CD4-positive, alpha-beta T cell (primary cell): ENCODE results near the gene ACACA. TPM values are rescaled to one million over a fixed set of nuclear protein-coding genes. Genes with fewer than 3 reads are reported as not detected.

Experiments used
- ATAC-seq: fragments of 200-7000 bp; cut with Tn5 transposase; one replicate; pipeline ENCODE4 v1.10.0; 2022; ENCODE audit warnings: mild to moderate bottlenecking; ENCODE audit not compliant: poor library complexity
- CTCF ChIA-PET: fragments of 350-600 bp; sonication (Branson Sonifier 250); formaldehyde crosslinking; loops from one replicate; lab custom pipeline; 2021; ENCODE audit warnings: antibody characterized with exemption, inconsistent platforms; lab: Charles Lee
- POLR2A ChIA-PET: fragments of 350-600 bp; sonication (Branson Sonifier 250); formaldehyde crosslinking; loops from one replicate; lab custom pipeline; 2021; ENCODE audit warnings: antibody characterized with exemption, inconsistent platforms; lab: Charles Lee
- DNase-seq, 14 experiments: peaks; one replicate each; pipeline ENCODE4 v3.0.0-alpha.2; 2013 to 2020; ENCODE audit warnings: mixed read lengths in 2 of 14
- H3K27ac ChIP-seq, 2 donors: one replicate each; pipeline versions ENCODE4 v1.5.1 to v1.7.0; 2013; ENCODE audit warnings: low read length in 2 of 2, low read depth in 1 of 2, mild to moderate bottlenecking in 1 of 2
- H3K27me3 ChIP-seq, 2 experiments: 1 replicate in 1 of 2; 2 replicates in 1 of 2; pipeline versions ENCODE4 v1.6.1 to v1.7.0; 2013; ENCODE audit warnings: low read length in 2 of 2, control low read depth in 1 of 2, mild to moderate bottlenecking in 1 of 2, moderate library complexity in 1 of 2; ENCODE audit not compliant: insufficient read depth in 2 of 2, control insufficient read depth in 1 of 2
- H3K36me3 ChIP-seq: one replicate; pipeline ENCODE4 v1.6.1; 2013; ENCODE audit warnings: low read length, control low read depth; ENCODE audit not compliant: insufficient read depth
- H3K4me1 ChIP-seq: one replicate; pipeline ENCODE4 v1.6.1; 2013; ENCODE audit warnings: low read length, control low read depth; ENCODE audit not compliant: insufficient read depth
- H3K4me3 ChIP-seq: one replicate; pipeline ENCODE4 v1.5.1; 2013; ENCODE audit warnings: mild to moderate bottlenecking, low read length, moderate library complexity
- H3K9me3 ChIP-seq, 2 experiments: 1 replicate in 1 of 2; 2 replicates in 1 of 2; pipeline versions ENCODE4 v1.6.1 to v1.7.0; 2013; ENCODE audit warnings: low read length in 2 of 2, mild to moderate bottlenecking in 2 of 2, control low read depth in 1 of 2, moderate library complexity in 1 of 2; ENCODE audit not compliant: control insufficient read depth in 1 of 2, insufficient read depth in 1 of 2
- H3K27ac Mint-ChIP-seq: one replicate; pipeline ENCODE4 v1.8.0; 2020; ENCODE audit warnings: mixed read lengths
- H3K27me3 Mint-ChIP-seq: one replicate; pipeline ENCODE4 v1.8.0; 2021; ENCODE audit warnings: mixed read lengths
- H3K36me3 Mint-ChIP-seq: one replicate; pipeline ENCODE4 v1.8.0; 2021; ENCODE audit warnings: low read depth, mixed read lengths
- H3K4me1 Mint-ChIP-seq: one replicate; pipeline ENCODE4 v1.8.0; 2021; ENCODE audit warnings: low read depth, mixed read lengths
- H3K4me3 Mint-ChIP-seq: one replicate; pipeline ENCODE4 v1.8.0; 2020; ENCODE audit warnings: mild to moderate bottlenecking, mixed read lengths
- H3K9me3 Mint-ChIP-seq: one replicate; pipeline ENCODE4 v1.8.0; 2020; ENCODE audit warnings: mixed read lengths
- intact Hi-C, 2 experiments: fragments of 100-400 bp; cut with DNase I in 1 of 2; cut with micrococcal nuclease in 1 of 2; formaldehyde crosslinking; loops; one replicate each; pipeline versions ENCODE4 v1.15.1 to v1.9.0; 2023 to 2025; cut with DNase I, micrococcal nuclease
- total RNA-seq, 174 experiments: library from RNA in 2 of 174; stranded (reverse) in 2 of 174; gene quantifications; one replicate each; pipeline ENCODE4 v1.2.3 and lab custom pipeline; 2021 to 2026
- TF ChIP-seq, protein P1 (sequence below): fragments of 200-600 bp; IDR thresholded peaks from one replicate; pipeline ENCODE4 v1.8.0; 2022; ENCODE audit warnings: antibody characterized with exemption, mild to moderate bottlenecking

The ACACA gene
- total RNA-seq, 2 experiments from 2014 or later: 26.0 to 28.9 TPM

DNA sequence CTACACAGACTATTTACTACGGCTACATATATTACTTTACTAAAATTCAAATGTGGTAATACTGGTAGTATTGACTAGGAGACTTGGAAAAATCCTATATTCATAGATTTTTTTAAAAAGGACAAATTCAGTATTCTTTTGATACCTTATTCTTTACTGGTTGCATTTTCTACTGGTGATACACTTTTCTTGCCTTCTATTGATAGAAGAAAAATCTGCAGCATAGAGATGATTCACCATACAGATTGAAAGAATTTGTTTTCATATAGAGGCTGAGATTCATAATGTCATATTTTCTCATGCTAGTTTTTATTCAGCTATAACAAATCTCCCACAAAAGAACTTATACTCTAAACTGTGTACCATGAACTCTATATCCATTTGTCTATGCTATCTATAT lies 226.3 kb downstream of the ACACA start:
- H3K27me3 ChIP-seq: no peaks in the 10 kb centered on the region
- POLR2A ChIA-PET: no interaction called here
- CTCF ChIA-PET: no interaction called here
- Mint-ChIP-seq H3K36me3 (peaks cover 57% of the 10 kb centered on the region), H3K4me1 (no peaks in the 10 kb centered on the region), H3K4me3 (no peak overlapping the region), H3K9me3 (no peaks in the 10 kb centered on the region), H3K27me3 (no peaks in the 10 kb centered on the region), H3K27ac (no peak overlapping the region)
- no peak for ATAC-seq
- no peak overlapping the region for H3K4me3 ChIP-seq
- H3K9me3 ChIP-seq: no peaks in the 10 kb centered on the region
- no peaks in the 10 kb centered on the region for H3K4me1 ChIP-seq
- intact Hi-C loops: no loop called here
- no peak for DNase-seq
- TF ChIP-seq, protein P1, sequence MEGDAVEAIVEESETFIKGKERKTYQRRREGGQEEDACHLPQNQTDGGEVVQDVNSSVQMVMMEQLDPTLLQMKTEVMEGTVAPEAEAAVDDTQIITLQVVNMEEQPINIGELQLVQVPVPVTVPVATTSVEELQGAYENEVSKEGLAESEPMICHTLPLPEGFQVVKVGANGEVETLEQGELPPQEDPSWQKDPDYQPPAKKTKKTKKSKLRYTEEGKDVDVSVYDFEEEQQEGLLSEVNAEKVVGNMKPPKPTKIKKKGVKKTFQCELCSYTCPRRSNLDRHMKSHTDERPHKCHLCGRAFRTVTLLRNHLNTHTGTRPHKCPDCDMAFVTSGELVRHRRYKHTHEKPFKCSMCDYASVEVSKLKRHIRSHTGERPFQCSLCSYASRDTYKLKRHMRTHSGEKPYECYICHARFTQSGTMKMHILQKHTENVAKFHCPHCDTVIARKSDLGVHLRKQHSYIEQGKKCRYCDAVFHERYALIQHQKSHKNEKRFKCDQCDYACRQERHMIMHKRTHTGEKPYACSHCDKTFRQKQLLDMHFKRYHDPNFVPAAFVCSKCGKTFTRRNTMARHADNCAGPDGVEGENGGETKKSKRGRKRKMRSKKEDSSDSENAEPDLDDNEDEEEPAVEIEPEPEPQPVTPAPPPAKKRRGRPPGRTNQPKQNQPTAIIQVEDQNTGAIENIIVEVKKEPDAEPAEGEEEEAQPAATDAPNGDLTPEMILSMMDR: no peak
- H3K36me3 ChIP-seq: peaks cover 13% of the 10 kb centered on the region
- no peak overlapping the region for H3K27ac ChIP-seq

DNA sequence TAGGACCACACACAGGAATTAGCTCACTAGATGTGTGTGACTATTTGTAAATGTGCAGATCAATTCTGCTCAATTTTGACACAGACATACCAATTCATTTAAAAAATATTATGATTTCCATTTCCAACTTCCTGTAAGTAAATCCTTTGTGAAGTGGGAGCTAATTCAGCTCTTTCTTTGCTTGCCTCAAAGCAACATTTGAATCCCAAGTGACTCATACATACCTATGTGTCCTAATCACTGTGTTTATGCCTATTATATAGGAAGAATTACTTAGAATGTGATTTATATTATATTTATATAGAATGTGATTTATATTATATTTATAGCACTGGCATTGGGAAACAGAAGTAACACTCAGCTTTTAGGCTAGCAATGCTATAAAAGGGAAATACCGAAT lies 226.7 kb downstream of the ACACA start:
- peaks cover 13% of the 10 kb centered on the region for H3K36me3 ChIP-seq
- ATAC-seq (no peak), DNase-seq (no peak)
- no peaks in the 10 kb centered on the region for H3K27me3 ChIP-seq
- H3K4me3 ChIP-seq: no peak overlapping the region
- H3K4me1 ChIP-seq: no peaks in the 10 kb centered on the region
- no peak overlapping the region for H3K4me3 Mint-ChIP-seq
- no peaks in the 10 kb centered on the region for H3K9me3 Mint-ChIP-seq
- TF ChIP-seq, protein P1: no peak
- no peak overlapping the region for H3K27ac ChIP-seq
- CTCF ChIA-PET: no interaction called here
- POLR2A ChIA-PET: no interaction called here
- H3K36me3 Mint-ChIP-seq: peaks cover 62% of the 10 kb centered on the region
- H3K4me1 Mint-ChIP-seq: no peaks in the 10 kb centered on the region
- no peak overlapping the region for H3K27ac Mint-ChIP-seq
- intact Hi-C loops: no loop called here
- H3K9me3 ChIP-seq: no peaks in the 10 kb centered on the region
- H3K27me3 Mint-ChIP-seq: no peaks in the 10 kb centered on the region

DNA sequence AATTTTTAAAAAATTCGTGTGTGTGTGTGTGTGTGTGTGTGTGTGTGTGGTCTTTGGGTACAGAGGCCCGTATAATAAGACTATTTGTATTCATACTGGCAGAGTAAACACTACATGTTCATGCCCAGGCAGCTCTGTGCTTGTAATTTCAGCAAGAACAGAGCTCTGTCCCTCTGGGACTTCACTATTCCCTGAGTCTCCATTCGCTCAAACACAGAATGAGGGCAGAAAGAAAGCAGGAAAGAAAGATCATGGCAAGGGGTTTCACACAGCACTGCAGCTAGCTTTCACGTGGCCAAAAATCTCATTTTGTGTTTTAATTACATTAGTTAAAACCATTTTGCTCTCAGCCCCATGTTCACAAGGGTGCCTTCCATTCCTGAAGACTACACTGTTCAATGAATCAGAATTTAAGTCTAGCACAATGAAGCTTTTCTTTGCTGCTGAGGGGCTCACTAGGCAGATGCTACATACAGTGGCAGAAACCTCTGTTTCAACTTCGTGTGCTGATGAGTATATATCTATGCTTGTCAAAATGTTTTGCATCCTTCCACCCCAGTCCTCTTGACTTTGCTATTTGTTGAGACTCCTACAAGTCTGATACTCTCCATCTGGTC lies 229.3 kb downstream of the ACACA start:
- POLR2A ChIA-PET: no interaction called here
- no peaks in the 10 kb centered on the region for H3K9me3 Mint-ChIP-seq
- Histone ChIP-seq H3K27ac (no peak overlapping the region), H3K4me3 (no peak overlapping the region), H3K27me3 (no peaks in the 10 kb centered on the region), H3K9me3 (no peaks in the 10 kb centered on the region), H3K36me3 (peaks cover 13% of the 10 kb centered on the region), H3K4me1 (no peaks in the 10 kb centered on the region)
- ATAC-seq (no peak), DNase-seq (no peak)
- H3K4me3 Mint-ChIP-seq: no peak overlapping the region
- intact Hi-C loops: no loop called here
- H3K27me3 Mint-ChIP-seq: no peaks in the 10 kb centered on the region
- TF ChIP-seq, protein P1: no peak
- CTCF ChIA-PET: no interaction called here
- H3K27ac Mint-ChIP-seq: no peak overlapping the region
- H3K36me3 Mint-ChIP-seq: peaks cover 61% of the 10 kb centered on the region
- no peaks in the 10 kb centered on the region for H3K4me1 Mint-ChIP-seq
